ENCODE results near the gene PKMYT1.

DNA sequence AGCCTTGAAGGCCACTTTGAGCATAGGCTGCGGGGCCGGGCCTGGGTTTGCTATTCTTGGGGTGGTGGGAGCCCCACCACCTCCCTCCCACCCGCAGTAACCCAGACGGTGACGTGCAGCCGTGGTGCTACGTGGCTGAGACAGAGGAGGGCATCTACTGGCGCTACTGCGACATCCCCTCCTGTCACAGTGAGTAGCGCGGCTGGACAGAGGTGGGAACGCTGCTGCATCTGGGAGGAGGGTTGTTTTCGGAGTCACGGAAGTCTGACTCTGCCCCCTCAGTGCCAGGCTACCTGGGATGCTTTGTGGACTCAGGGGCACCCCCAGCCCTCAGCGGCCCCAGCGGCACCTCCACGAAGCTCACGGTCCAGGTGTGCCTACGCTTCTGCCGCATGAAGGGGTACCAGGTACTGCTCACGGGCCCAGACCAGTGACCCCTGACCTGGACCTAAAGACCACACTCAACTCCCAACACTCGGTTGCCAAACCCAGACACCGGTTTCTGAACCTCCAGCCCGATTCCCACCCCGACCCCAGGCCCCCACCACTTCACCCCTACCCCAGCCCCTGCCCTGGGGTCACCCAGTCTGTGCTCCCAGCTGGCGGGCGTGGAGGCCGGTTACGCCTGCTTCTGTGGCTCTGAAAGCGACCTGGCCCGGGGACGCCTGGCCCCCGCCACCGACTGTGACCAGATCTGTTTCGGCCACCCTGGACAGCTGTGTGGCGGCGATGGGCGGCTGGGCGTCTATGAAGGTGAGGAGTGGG is 14.0 kb downstream of the PKMYT1 start:
- TF ChIP-seq SIN3A (IDR thresholded peaks at IDR 0.05; ENCODE audit: borderline replicate concordance in 2 of 2, control insufficient read depth in 1 of 2, low read depth in 2 of 2, low read length in 2 of 2) (no peak), ZNF644 (tag; IDR thresholded peaks at IDR 0.05; ENCODE audit: low read depth) (no peak), EGR1 (conservative IDR thresholded peaks at IDR 0.05) (no peak), ETS2 (tag; IDR thresholded peaks at IDR 0.05; ENCODE audit: borderline replicate concordance, poor library complexity, severe bottlenecking) (no peak), GABPA (tag; conservative IDR thresholded peaks at IDR 0.05; ENCODE audit: low read depth) (no peak)
- TF ChIP-seq, protein P1, sequence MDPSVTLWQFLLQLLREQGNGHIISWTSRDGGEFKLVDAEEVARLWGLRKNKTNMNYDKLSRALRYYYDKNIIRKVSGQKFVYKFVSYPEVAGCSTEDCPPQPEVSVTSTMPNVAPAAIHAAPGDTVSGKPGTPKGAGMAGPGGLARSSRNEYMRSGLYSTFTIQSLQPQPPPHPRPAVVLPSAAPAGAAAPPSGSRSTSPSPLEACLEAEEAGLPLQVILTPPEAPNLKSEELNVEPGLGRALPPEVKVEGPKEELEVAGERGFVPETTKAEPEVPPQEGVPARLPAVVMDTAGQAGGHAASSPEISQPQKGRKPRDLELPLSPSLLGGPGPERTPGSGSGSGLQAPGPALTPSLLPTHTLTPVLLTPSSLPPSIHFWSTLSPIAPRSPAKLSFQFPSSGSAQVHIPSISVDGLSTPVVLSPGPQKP (CRISPR knock-in tag; IDR thresholded peaks at IDR 0.05), result no peak
- TF ChIP-seq, protein P2, sequence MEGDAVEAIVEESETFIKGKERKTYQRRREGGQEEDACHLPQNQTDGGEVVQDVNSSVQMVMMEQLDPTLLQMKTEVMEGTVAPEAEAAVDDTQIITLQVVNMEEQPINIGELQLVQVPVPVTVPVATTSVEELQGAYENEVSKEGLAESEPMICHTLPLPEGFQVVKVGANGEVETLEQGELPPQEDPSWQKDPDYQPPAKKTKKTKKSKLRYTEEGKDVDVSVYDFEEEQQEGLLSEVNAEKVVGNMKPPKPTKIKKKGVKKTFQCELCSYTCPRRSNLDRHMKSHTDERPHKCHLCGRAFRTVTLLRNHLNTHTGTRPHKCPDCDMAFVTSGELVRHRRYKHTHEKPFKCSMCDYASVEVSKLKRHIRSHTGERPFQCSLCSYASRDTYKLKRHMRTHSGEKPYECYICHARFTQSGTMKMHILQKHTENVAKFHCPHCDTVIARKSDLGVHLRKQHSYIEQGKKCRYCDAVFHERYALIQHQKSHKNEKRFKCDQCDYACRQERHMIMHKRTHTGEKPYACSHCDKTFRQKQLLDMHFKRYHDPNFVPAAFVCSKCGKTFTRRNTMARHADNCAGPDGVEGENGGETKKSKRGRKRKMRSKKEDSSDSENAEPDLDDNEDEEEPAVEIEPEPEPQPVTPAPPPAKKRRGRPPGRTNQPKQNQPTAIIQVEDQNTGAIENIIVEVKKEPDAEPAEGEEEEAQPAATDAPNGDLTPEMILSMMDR (IDR thresholded peaks at IDR 0.05 in 2 of 3, conservative IDR thresholded peaks at IDR 0.05 in 1 of 3; ENCODE audit: insufficient read depth in 2 of 3, low read depth in 1 of 3, low read length in 3 of 3), result no peak
